DOHH2 (cell line): ENCODE results near the gene INO80D.

Experiments
- H3F3A ChIP-seq: fragments of 200-600 bp; sonication (generic), shearing (Covaris generic); 2 replicates; pipeline ENCODE4 v1.6.0; 2016; ENCODE audit warnings: antibody characterized with exemption, mild to moderate bottlenecking; ENCODE audit not compliant: control insufficient read depth, insufficient read depth
- H3K27ac ChIP-seq: fragments of 200-600 bp; sonication (generic); 2 replicates; pipeline ENCODE4 v1.5.1; 2014; ENCODE audit warnings: low read depth, mild to moderate bottlenecking, low read length, moderate library complexity
- H3K27me3 ChIP-seq: fragments of 200-600 bp; sonication (generic); 2 replicates; pipeline ENCODE4 v1.6.1; 2014; ENCODE audit warnings: mild to moderate bottlenecking, low read length, mixed read lengths; ENCODE audit not compliant: control insufficient read depth
- H3K36me3 ChIP-seq: fragments of 200-600 bp; sonication (generic); 2 replicates; pipeline ENCODE4 v1.6.1; 2014; ENCODE audit warnings: mild to moderate bottlenecking, low read length, moderate library complexity, mixed read lengths; ENCODE audit not compliant: control insufficient read depth
- H3K4me1 ChIP-seq: fragments of 200-600 bp; sonication (generic); 2 replicates; pipeline ENCODE4 v1.6.1; 2014; ENCODE audit warnings: mild to moderate bottlenecking, low read length, mixed read lengths; ENCODE audit not compliant: control insufficient read depth
- H3K4me2 ChIP-seq: fragments of 200-600 bp; sonication (generic); 2 replicates; pipeline ENCODE4 v1.6.0; 2014; ENCODE audit warnings: mild to moderate bottlenecking, low read length, moderate library complexity
- H3K4me3 ChIP-seq: fragments of 200-600 bp; sonication (generic); 2 replicates; pipeline ENCODE4 v1.5.1; 2014; ENCODE audit warnings: mild to moderate bottlenecking, low read length, mixed read lengths
- H3K79me2 ChIP-seq: fragments of 200-600 bp; sonication (generic); 2 replicates; pipeline ENCODE4 v1.6.1; 2014; ENCODE audit warnings: mild to moderate bottlenecking, low read length, mixed read lengths; ENCODE audit not compliant: control insufficient read depth
- H3K9me2 ChIP-seq: fragments of 200-600 bp; sonication (generic); replicated peaks from 2 replicates; pipeline ENCODE4 v1.6.1; 2014; ENCODE audit warnings: mild to moderate bottlenecking, low read length, mixed read lengths; ENCODE audit not compliant: control insufficient read depth
- H3K9me3 ChIP-seq: fragments of 200-600 bp; sonication (generic); 2 replicates; pipeline ENCODE4 v1.6.1; 2014; ENCODE audit warnings: antibody characterized with exemption, low read length, mixed read lengths; ENCODE audit not compliant: control insufficient read depth, insufficient read depth
- H4K20me1 ChIP-seq: fragments of 200-600 bp; sonication (generic); 2 replicates; pipeline ENCODE4 v1.6.0; 2014; ENCODE audit warnings: low read depth, mild to moderate bottlenecking, antibody characterized with exemption, low read length, moderate library complexity; ENCODE audit not compliant: control insufficient read depth, insufficient read depth
- CTCF ChIP-seq: fragments of 200-600 bp; sonication (generic); IDR thresholded peaks from one replicate; pipeline ENCODE4 v1.5.1; 2014; ENCODE audit warnings: antibody characterized with exemption, mild to moderate bottlenecking, low read depth, low read length; ENCODE audit not compliant: poor library complexity, severe bottlenecking
- EZH2phosphoT487 ChIP-seq: fragments of 200-600 bp; sonication (generic); IDR thresholded peaks from 2 replicates; pipeline ENCODE4 v1.6.1; 2017; ENCODE audit warnings: borderline replicate concordance, mild to moderate bottlenecking, antibody characterized with exemption, low read length, moderate library complexity, mixed read lengths

INO80D gene

DNA sequence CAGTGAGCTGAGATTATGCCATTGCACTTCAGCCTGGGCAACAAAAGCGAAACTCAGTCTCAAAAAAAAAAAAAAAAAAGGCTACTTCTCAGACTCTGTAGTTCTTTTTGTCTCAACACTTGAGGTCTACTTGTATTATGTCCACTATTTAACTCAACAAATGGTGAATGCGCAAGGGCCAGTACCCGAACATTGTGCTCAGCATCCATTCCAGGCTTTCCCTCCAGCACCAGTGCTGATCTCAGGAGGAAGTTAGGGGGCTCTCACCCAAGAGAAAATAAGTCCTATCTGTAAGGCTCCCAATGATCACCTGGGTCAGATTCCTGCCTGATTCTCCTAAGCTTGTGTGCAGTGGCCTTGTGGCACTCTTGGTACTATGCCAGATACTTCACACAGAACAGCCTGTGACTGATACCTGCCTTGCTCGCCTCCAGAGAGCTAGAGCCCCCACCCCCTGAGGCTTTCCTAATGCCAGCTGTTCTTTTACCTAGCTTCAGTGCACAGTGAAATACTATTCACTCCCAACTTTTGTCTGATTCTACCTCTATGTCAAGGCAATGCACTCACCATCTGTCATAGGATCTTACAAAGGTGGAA is 74.9 kb downstream of the INO80D start:
- H3K79me2 ChIP-seq, result no peaks in the 10 kb centered on the region
- no peak for TF ChIP-seq EZH2phosphoT487
- no peak for TF ChIP-seq CTCF
- H4K20me1 ChIP-seq, result no peaks in the 10 kb centered on the region
- H3K27me3 ChIP-seq, result no peaks in the 10 kb centered on the region
- H3K4me2 ChIP-seq, result no peak overlapping the region
- peaks cover 5% of the 10 kb centered on the region; the same call in 1 of the 2 replicates for H3K9me3 ChIP-seq
- H3K9me2 ChIP-seq, result no peaks in the 10 kb centered on the region
- peaks cover 26% of the 10 kb centered on the region for H3K36me3 ChIP-seq
- no peak overlapping the region for H3K27ac ChIP-seq
- H3K4me3 ChIP-seq, result no peak overlapping the region
- no peaks in the 10 kb centered on the region for H3K4me1 ChIP-seq
- H3F3A ChIP-seq, result no peaks in the 10 kb centered on the region

GRCh38 chr2:206004004-206004693 is 81.8 kb downstream of the INO80D start:
- Histone ChIP-seq H3K27ac (no peak overlapping the region), H3K27me3 (no peaks in the 10 kb centered on the region), H3K4me2 (no peak overlapping the region), H3K36me3 (peaks cover 35% of the 10 kb centered on the region), H3K9me3 (no peaks in the 10 kb centered on the region), H3K4me3 (no peak overlapping the region), H3F3A (no peaks in the 10 kb centered on the region), H3K9me2 (no peaks in the 10 kb centered on the region), H4K20me1 (no peaks in the 10 kb centered on the region), H3K79me2 (no peaks in the 10 kb centered on the region), H3K4me1 (no peaks in the 10 kb centered on the region)
- TF ChIP-seq EZH2phosphoT487 (no peak), CTCF (peak; percentile 47)

GRCh38 chr2:206002440-206002839 is 83.5 kb downstream of the INO80D start:
- no peaks in the 10 kb centered on the region for H3K27me3 ChIP-seq
- no peak overlapping the region for H3K4me2 ChIP-seq
- TF ChIP-seq EZH2phosphoT487 (no peak), CTCF (no peak)
- no peak overlapping the region for H3K27ac ChIP-seq
- H3K9me2 ChIP-seq, result no peaks in the 10 kb centered on the region
- no peaks in the 10 kb centered on the region for H3K9me3 ChIP-seq
- no peaks in the 10 kb centered on the region for H4K20me1 ChIP-seq
- peaks cover 29% of the 10 kb centered on the region for H3K36me3 ChIP-seq
- no peaks in the 10 kb centered on the region for H3K79me2 ChIP-seq
- H3K4me1 ChIP-seq, result no peaks in the 10 kb centered on the region
- no peak overlapping the region for H3K4me3 ChIP-seq
- H3F3A ChIP-seq, result no peaks in the 10 kb centered on the region
